ENCODE results near the gene SLC35F6.

SLC35F6 gene

GRCh38 chr2:26722911-26723310 is 41.2 kb upstream of the SLC35F6 start:
- no peaks in the 10 kb centered on the region for H3K36me3 ChIP-seq (ENCODE audit: control insufficient read depth, insufficient read depth, low read length)
- H3K4me3 ChIP-seq (ENCODE audit: low read length) = no peak overlapping the region
- WGBS (ENCODE audit: insufficient coverage, insufficient read length) = no CpG with 5 or more reads among the region's 1 CpG
- no peak for DNase-seq (ENCODE audit: low read depth, low spot score)
- no peak overlapping the region for H3K27ac ChIP-seq (ENCODE audit: low read length)
- peaks cover 10% of the 10 kb centered on the region for H3K4me1 ChIP-seq (ENCODE audit: control insufficient read depth, insufficient read depth, low read length)
- no peaks in the 10 kb centered on the region for H3K27me3 ChIP-seq (ENCODE audit: control insufficient read depth, insufficient read depth, low read length)
- H3K9me3 ChIP-seq (ENCODE audit: control insufficient read depth, insufficient read depth, low read length) = no peaks in the 10 kb centered on the region

DNA sequence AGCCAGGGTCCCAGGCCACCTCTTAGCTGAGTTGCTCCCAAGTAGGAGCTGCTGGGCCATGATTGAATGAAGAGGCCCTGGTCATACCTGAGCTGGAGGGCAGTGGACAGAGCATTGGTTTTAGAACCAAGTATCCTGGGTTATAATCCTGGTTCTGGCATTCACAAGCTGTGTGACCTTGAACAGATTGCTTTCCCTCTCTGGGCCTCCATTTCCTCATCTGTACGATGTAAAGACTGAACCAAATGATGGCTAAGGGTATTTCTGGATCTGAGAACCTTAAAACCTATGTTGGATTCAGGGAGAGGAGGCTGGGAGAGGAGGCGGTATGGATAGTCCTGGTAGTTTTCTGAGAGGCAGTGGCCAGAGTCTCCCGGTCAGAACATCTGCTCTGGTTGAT is 40.6 kb upstream of the SLC35F6 start:
- no peaks in the 10 kb centered on the region for H3K36me3 ChIP-seq (ENCODE audit: control insufficient read depth, insufficient read depth, low read length)
- no CpG with 5 or more reads among the region's 3 CpGs for WGBS (ENCODE audit: insufficient coverage, insufficient read length)
- no peaks in the 10 kb centered on the region for H3K9me3 ChIP-seq (ENCODE audit: control insufficient read depth, insufficient read depth, low read length)
- no peak for DNase-seq (ENCODE audit: low read depth, low spot score)
- H3K4me1 ChIP-seq (ENCODE audit: control insufficient read depth, insufficient read depth, low read length) = peaks cover 10% of the 10 kb centered on the region
- H3K4me3 ChIP-seq (ENCODE audit: low read length) = no peak overlapping the region
- H3K27me3 ChIP-seq (ENCODE audit: control insufficient read depth, insufficient read depth, low read length) = no peaks in the 10 kb centered on the region
- no peak overlapping the region for H3K27ac ChIP-seq (ENCODE audit: low read length)

GRCh38 chr2:26723991-26724750 is 39.9 kb upstream of the SLC35F6 start:
- DNase-seq (ENCODE audit: low read depth, low spot score) = no peak
- no peak overlapping the region for H3K4me3 ChIP-seq (ENCODE audit: low read length)
- no peaks in the 10 kb centered on the region for H3K27me3 ChIP-seq (ENCODE audit: control insufficient read depth, insufficient read depth, low read length)
- no peak overlapping the region for H3K27ac ChIP-seq (ENCODE audit: low read length)
- H3K9me3 ChIP-seq (ENCODE audit: control insufficient read depth, insufficient read depth, low read length) = no peaks in the 10 kb centered on the region
- WGBS (ENCODE audit: insufficient coverage, insufficient read length) = no CpG with 5 or more reads among the region's 14 CpGs
- H3K4me1 ChIP-seq (ENCODE audit: control insufficient read depth, insufficient read depth, low read length) = peaks cover 10% of the 10 kb centered on the region
- H3K36me3 ChIP-seq (ENCODE audit: control insufficient read depth, insufficient read depth, low read length) = no peaks in the 10 kb centered on the region

DNA sequence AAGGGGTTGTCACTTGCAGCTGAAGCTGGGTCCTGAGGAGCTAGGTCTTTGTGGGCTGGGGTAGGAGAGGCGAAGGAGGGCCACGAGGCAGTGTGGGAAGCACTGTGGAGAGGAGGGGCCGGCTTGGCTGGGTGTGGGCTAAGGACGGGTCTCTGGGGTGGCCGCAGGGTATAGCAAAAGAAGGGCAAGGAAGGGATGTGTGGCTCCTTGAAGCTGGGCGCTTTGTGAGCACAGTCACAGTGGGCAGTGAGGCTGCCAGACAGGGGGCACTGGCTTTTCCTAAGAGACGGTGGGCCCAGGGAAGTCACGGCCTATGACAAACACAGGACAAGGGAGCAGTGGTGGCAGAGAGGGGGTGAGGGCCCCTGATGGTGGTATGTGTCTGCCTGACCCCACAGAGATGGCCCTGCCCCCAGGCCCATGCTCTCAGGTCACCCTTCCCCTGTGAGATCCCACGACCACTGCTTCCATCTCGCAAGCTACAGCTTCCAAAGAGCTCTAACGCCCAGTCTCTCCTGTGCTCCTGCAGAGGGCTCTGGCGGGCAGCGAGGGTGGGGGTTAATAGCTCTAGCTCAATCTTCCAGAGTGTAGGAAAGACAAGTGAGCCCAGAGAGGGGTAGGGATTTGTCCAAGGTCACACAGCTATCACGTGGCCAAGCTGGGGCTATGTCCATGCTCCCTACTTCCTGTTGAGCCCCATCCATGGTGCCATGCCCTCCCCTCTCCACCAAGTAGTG is 39.1 kb upstream of the SLC35F6 start:
- Histone ChIP-seq H3K27me3 (ENCODE audit: control insufficient read depth, insufficient read depth, low read length) (no peaks in the 10 kb centered on the region), H3K27ac (ENCODE audit: low read length) (no peak overlapping the region), H3K4me3 (ENCODE audit: low read length) (no peak overlapping the region), H3K4me1 (ENCODE audit: control insufficient read depth, insufficient read depth, low read length) (peaks cover 10% of the 10 kb centered on the region), H3K9me3 (ENCODE audit: control insufficient read depth, insufficient read depth, low read length) (no peaks in the 10 kb centered on the region), H3K36me3 (ENCODE audit: control insufficient read depth, insufficient read depth, low read length) (no peaks in the 10 kb centered on the region)
- no peak for DNase-seq (ENCODE audit: low read depth, low spot score)
- no CpG with 5 or more reads among the region's 14 CpGs for WGBS (ENCODE audit: insufficient coverage, insufficient read length)

DNA sequence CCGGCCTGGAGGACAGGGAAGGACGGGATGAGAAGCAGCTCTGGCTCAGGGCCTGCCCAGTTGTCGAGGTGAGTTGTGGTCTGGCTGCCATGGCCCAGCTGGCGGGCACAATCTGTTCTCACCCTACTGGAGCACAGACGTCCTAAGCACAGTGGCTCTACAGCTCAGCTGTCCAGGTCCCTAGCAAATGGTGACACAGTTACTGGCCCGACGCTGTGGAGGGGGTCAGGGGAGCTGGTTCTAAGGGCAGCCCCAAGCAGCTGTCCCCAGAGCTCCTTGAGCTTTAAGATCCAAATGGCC is 38.6 kb upstream of the SLC35F6 start:
- no peak for DNase-seq (ENCODE audit: low read depth, low spot score)
- H3K36me3 ChIP-seq (ENCODE audit: control insufficient read depth, insufficient read depth, low read length) = no peaks in the 10 kb centered on the region
- H3K4me1 ChIP-seq (ENCODE audit: control insufficient read depth, insufficient read depth, low read length) = peaks cover 8% of the 10 kb centered on the region
- H3K27me3 ChIP-seq (ENCODE audit: control insufficient read depth, insufficient read depth, low read length) = no peaks in the 10 kb centered on the region
- no peak overlapping the region for H3K4me3 ChIP-seq (ENCODE audit: low read length)
- no peaks in the 10 kb centered on the region for H3K9me3 ChIP-seq (ENCODE audit: control insufficient read depth, insufficient read depth, low read length)
- no CpG with 5 or more reads among the region's 7 CpGs for WGBS (ENCODE audit: insufficient coverage, insufficient read length)
- H3K27ac ChIP-seq (ENCODE audit: low read length) = no peak overlapping the region

DNA sequence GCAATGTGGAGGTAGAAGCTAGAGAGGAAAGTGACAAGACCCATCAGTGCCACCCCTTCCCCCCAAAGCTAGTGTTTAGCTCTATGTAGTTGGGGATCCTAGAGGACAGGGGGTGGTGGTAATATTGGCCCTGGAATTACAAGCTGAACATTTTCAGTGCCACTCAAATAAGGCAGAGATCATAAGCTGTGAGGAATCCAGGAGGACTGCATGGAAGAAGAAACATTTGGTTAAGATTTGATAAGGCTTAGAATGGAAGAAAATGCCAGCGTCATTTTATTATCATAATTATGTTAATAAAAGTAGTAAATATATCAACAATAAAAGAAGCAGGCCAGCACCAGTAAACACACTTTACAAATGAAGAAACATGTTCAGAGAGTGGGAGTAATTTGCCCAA is 37.9 kb upstream of the SLC35F6 start:
- DNase-seq (ENCODE audit: low read depth, low spot score) = no peak
- Histone ChIP-seq H3K27me3 (ENCODE audit: control insufficient read depth, insufficient read depth, low read length) (no peaks in the 10 kb centered on the region), H3K36me3 (ENCODE audit: control insufficient read depth, insufficient read depth, low read length) (no peaks in the 10 kb centered on the region), H3K4me3 (ENCODE audit: low read length) (no peak overlapping the region), H3K4me1 (ENCODE audit: control insufficient read depth, insufficient read depth, low read length) (peaks cover 2% of the 10 kb centered on the region), H3K27ac (ENCODE audit: low read length) (no peak overlapping the region), H3K9me3 (ENCODE audit: control insufficient read depth, insufficient read depth, low read length) (no peaks in the 10 kb centered on the region)
- no CpG with 5 or more reads among the region's 1 CpG for WGBS (ENCODE audit: insufficient coverage, insufficient read length)

DNA sequence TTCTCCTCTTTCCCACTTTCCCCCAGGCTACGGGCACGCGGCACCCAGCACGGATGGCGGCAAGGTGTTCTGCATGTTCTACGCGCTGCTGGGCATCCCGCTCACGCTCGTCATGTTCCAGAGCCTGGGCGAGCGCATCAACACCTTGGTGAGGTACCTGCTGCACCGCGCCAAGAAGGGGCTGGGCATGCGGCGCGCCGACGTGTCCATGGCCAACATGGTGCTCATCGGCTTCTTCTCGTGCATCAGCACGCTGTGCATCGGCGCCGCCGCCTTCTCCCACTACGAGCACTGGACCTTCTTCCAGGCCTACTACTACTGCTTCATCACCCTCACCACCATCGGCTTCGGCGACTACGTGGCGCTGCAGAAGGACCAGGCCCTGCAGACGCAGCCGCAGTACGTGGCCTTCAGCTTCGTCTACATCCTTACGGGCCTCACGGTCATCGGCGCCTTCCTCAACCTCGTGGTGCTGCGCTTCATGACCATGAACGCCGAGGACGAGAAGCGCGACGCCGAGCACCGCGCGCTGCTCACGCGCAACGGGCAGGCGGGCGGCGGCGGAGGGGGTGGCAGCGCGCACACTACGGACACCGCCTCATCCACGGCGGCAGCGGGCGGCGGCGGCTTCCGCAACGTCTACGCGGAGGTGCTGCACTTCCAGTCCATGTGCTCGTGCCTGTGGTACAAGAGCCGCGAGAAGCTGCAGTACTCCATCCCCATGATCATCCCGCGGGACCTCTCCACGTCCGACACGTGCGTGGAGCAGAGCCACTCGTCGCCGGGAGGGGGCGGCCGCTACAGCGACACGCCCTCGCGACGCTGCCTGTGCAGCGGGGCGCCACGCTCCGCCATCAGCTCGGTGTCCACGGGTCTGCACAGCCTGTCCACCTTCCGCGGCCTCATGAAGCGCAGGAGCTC is 36.2 kb upstream of the SLC35F6 start:
- Histone ChIP-seq H3K4me1 (ENCODE audit: control insufficient read depth, insufficient read depth, low read length) (no peaks in the 10 kb centered on the region), H3K36me3 (ENCODE audit: control insufficient read depth, insufficient read depth, low read length) (no peaks in the 10 kb centered on the region), H3K27ac (ENCODE audit: low read length) (no peak overlapping the region), H3K4me3 (ENCODE audit: low read length) (no peak overlapping the region), H3K9me3 (ENCODE audit: control insufficient read depth, insufficient read depth, low read length) (no peaks in the 10 kb centered on the region), H3K27me3 (ENCODE audit: control insufficient read depth, insufficient read depth, low read length) (no peaks in the 10 kb centered on the region)
- no peak for DNase-seq (ENCODE audit: low read depth, low spot score)
- WGBS (ENCODE audit: insufficient coverage, insufficient read length) = no CpG with 5 or more reads among the region's 101 CpGs

GRCh38 chr2:26729311-26729710 is 34.8 kb upstream of the SLC35F6 start:
- Histone ChIP-seq H3K4me1 (ENCODE audit: control insufficient read depth, insufficient read depth, low read length) (no peaks in the 10 kb centered on the region), H3K27me3 (ENCODE audit: control insufficient read depth, insufficient read depth, low read length) (no peaks in the 10 kb centered on the region), H3K27ac (ENCODE audit: low read length) (no peak overlapping the region), H3K4me3 (ENCODE audit: low read length) (no peak overlapping the region), H3K9me3 (ENCODE audit: control insufficient read depth, insufficient read depth, low read length) (no peaks in the 10 kb centered on the region), H3K36me3 (ENCODE audit: control insufficient read depth, insufficient read depth, low read length) (no peaks in the 10 kb centered on the region)
- WGBS (ENCODE audit: insufficient coverage, insufficient read length) = no CpG with 5 or more reads among the region's 2 CpGs
- DNase-seq (ENCODE audit: low read depth, low spot score) = no peak

DNA sequence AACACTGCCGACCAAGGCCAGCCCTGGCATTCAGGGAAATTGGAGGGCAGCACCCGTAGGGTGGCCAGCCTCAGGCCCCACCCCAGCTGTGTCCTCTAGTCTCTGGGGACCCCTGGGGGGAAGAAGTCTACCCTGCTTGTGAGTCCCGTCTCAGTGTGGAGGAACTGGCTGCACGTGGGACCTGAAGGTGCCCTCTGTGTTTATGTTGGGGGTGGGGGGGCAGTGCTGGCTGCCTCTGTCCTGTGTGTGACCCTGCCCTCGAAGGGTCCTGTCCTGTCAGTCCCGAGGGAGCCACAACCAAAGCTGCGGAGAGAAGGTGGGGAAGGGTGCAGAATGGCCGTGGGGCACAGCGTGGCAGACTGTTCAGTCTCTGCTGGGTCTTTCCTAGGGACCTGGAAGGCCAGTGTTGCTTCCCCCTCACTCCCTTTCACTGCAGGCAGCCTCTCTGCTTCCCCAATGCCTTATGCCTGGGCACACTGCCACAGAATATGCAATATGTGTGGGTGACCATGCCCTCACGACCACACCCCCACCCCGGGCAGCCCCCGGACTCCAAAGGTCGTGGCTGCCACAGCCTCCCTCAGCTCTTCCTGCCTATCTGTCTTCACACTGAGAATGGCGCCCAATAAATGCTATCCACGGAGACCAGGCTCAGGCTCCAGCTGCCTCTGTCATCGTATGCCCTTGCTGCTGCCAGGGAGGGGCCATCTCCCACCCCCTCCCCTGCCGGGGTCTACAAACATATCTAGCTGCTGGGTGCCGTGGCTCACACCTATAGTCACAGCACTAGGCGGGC is 33.3 kb upstream of the SLC35F6 start:
- WGBS (ENCODE audit: insufficient coverage, insufficient read length) = no CpG with 5 or more reads among the region's 19 CpGs
- no peaks in the 10 kb centered on the region for H3K36me3 ChIP-seq (ENCODE audit: control insufficient read depth, insufficient read depth, low read length)
- DNase-seq (ENCODE audit: low read depth, low spot score) = no peak

DNA sequence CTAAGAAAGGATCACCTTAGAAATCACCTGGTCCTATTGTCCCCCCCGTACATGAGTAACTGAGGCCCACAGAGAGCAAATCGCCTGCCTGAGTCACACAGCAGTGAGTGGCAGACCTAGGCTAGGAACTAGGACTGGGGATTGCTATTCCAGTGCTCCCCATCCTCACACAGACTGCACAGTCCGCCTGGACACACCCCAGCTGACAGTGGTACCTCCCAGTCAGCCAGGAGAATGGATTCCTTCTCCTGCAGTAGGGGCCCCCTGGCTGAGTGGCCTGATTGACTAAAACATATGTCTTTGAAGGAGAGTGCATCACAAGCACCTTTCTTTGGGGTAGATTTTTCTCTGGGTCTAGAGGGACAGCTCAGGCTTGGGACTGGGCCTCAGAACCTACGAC is 32.4 kb upstream of the SLC35F6 start:
- no CpG with 5 or more reads among the region's 4 CpGs for WGBS (ENCODE audit: insufficient coverage, insufficient read length)
- no peak for DNase-seq (ENCODE audit: low read depth, low spot score)
- H3K4me1 ChIP-seq (ENCODE audit: control insufficient read depth, insufficient read depth, low read length) = no peaks in the 10 kb centered on the region
- H3K27me3 ChIP-seq (ENCODE audit: control insufficient read depth, insufficient read depth, low read length) = no peaks in the 10 kb centered on the region
- H3K27ac ChIP-seq (ENCODE audit: low read length) = no peak overlapping the region
- H3K9me3 ChIP-seq (ENCODE audit: control insufficient read depth, insufficient read depth, low read length) = no peaks in the 10 kb centered on the region
- H3K4me3 ChIP-seq (ENCODE audit: low read length) = no peak overlapping the region
- H3K36me3 ChIP-seq (ENCODE audit: control insufficient read depth, insufficient read depth, low read length) = no peaks in the 10 kb centered on the region

More for the DNA sequence above, 33.3 kb upstream of the SLC35F6 start:
- no peaks in the 10 kb centered on the region for H3K9me3 ChIP-seq (ENCODE audit: control insufficient read depth, insufficient read depth, low read length)
- no peaks in the 10 kb centered on the region for H3K4me1 ChIP-seq (ENCODE audit: control insufficient read depth, insufficient read depth, low read length)
- no peak overlapping the region for H3K27ac ChIP-seq (ENCODE audit: low read length)
- no peaks in the 10 kb centered on the region for H3K27me3 ChIP-seq (ENCODE audit: control insufficient read depth, insufficient read depth, low read length)
- H3K4me3 ChIP-seq (ENCODE audit: low read length) = no peak overlapping the region
